ENCODE measurements around the gene AMN. TPM values are rescaled to one million over a fixed set of nuclear protein-coding genes. Genes with fewer than 3 reads are reported as not detected.

The AMN gene
- total RNA-seq, 1 experiment from 2014 or later: 70.7 TPM

- no peaks in the 10 kb centered on the region for H3K27me3 ChIP-seq (replicated peaks; ENCODE audit: control insufficient read depth, insufficient read depth, low read length)
- Mint-ChIP-seq H3K9me3 (ENCODE audit: unreplicated experiment) (no peaks in the 10 kb centered on the region), H3K4me1 (ENCODE audit: low read depth, unreplicated experiment) (no peaks in the 10 kb centered on the region), H3K27ac (ENCODE audit: unreplicated experiment) (no peak overlapping the region), H3K4me3 (ENCODE audit: unreplicated experiment) (no peak overlapping the region), H3K36me3 (ENCODE audit: insufficient read depth, unreplicated experiment) (peaks cover 45% of the 10 kb centered on the region), H3K27me3 (ENCODE audit: insufficient read depth, unreplicated experiment) (no peaks in the 10 kb centered on the region)
- H3K36me3 ChIP-seq (ENCODE audit: control insufficient read depth, insufficient read depth, low read length): peaks cover 1% of the 10 kb centered on the region; the same call in 1 of the 2 replicates
- no peaks in the 10 kb centered on the region for H3K4me1 ChIP-seq
- no peaks in the 10 kb centered on the region for H3K9me3 ChIP-seq
- intact Hi-C loops (cut with micrococcal nuclease; ENCODE audit: unreplicated experiment): no loop called here
- BruUV-seq (replicated peaks): no TSS peak
- TF ChIP-seq CTCF (IDR thresholded peaks at IDR 0.05; ENCODE audit: insufficient read depth in 1 of 2, low read depth in 1 of 2, low read length in 1 of 2, severe bottlenecking in 1 of 2, unreplicated experiment in 1 of 2): no peak
- ChIA-PET POLR2A (no interaction called here), CTCF (no interaction called here)
- DNase-seq: no peak
- no peak overlapping the region for H3K4me3 ChIP-seq (ENCODE audit: low read depth, low read length)
Measured at GRCh38 chr14:102943979-102944378, 21.5 kb downstream of the AMN start.

GRCh38 chr14:102944448-102945330 is 22.2 kb downstream of the AMN start:
- no peaks in the 10 kb centered on the region for H3K9me3 Mint-ChIP-seq (ENCODE audit: unreplicated experiment)
- Histone ChIP-seq H3K4me3 (ENCODE audit: low read depth, low read length) (no peak overlapping the region), H3K36me3 (ENCODE audit: control insufficient read depth, insufficient read depth, low read length) (peaks cover 1% of the 10 kb centered on the region; the same call in 1 of the 2 replicates), H3K4me1 (no peaks in the 10 kb centered on the region), H3K27me3 (replicated peaks; ENCODE audit: control insufficient read depth, insufficient read depth, low read length) (no peaks in the 10 kb centered on the region), H3K9me3 (no peaks in the 10 kb centered on the region)
- H3K4me3 Mint-ChIP-seq (ENCODE audit: unreplicated experiment): no peak overlapping the region
- H3K27ac Mint-ChIP-seq (ENCODE audit: unreplicated experiment): no peak overlapping the region
- ChIA-PET POLR2A (no interaction called here), CTCF (no interaction called here)
- TF ChIP-seq CTCF (IDR thresholded peaks at IDR 0.05; ENCODE audit: insufficient read depth in 1 of 2, low read depth in 1 of 2, low read length in 1 of 2, severe bottlenecking in 1 of 2, unreplicated experiment in 1 of 2): no peak
- intact Hi-C loops (cut with micrococcal nuclease; ENCODE audit: unreplicated experiment): no loop called here
- DNase-seq: no peak
- H3K4me1 Mint-ChIP-seq (ENCODE audit: low read depth, unreplicated experiment): no peaks in the 10 kb centered on the region
- H3K27me3 Mint-ChIP-seq (ENCODE audit: insufficient read depth, unreplicated experiment): no peaks in the 10 kb centered on the region
- peaks cover 44% of the 10 kb centered on the region for H3K36me3 Mint-ChIP-seq (ENCODE audit: insufficient read depth, unreplicated experiment)
- BruUV-seq (replicated peaks): no TSS peak

- Histone ChIP-seq H3K4me1 (no peaks in the 10 kb centered on the region), H3K27me3 (replicated peaks; ENCODE audit: control insufficient read depth, insufficient read depth, low read length) (no peaks in the 10 kb centered on the region), H3K4me3 (ENCODE audit: low read depth, low read length) (no peak overlapping the region), H3K9me3 (no peaks in the 10 kb centered on the region), H3K36me3 (ENCODE audit: control insufficient read depth, insufficient read depth, low read length) (peaks cover 1% of the 10 kb centered on the region; the same call in 1 of the 2 replicates)
- BruUV-seq (replicated peaks): no TSS peak
- no peak for TF ChIP-seq CTCF (IDR thresholded peaks at IDR 0.05; ENCODE audit: insufficient read depth in 1 of 2, low read depth in 1 of 2, low read length in 1 of 2, severe bottlenecking in 1 of 2, unreplicated experiment in 1 of 2)
- H3K9me3 Mint-ChIP-seq (ENCODE audit: unreplicated experiment): no peaks in the 10 kb centered on the region
- H3K4me1 Mint-ChIP-seq (ENCODE audit: low read depth, unreplicated experiment): no peaks in the 10 kb centered on the region
- no peak overlapping the region for H3K4me3 Mint-ChIP-seq (ENCODE audit: unreplicated experiment)
- H3K36me3 Mint-ChIP-seq (ENCODE audit: insufficient read depth, unreplicated experiment): peaks cover 38% of the 10 kb centered on the region
- CTCF ChIA-PET: no interaction called here
- POLR2A ChIA-PET: no interaction called here
- no peak for DNase-seq
- no peak overlapping the region for H3K27ac Mint-ChIP-seq (ENCODE audit: unreplicated experiment)
- no peaks in the 10 kb centered on the region for H3K27me3 Mint-ChIP-seq (ENCODE audit: insufficient read depth, unreplicated experiment)
- intact Hi-C loops (cut with micrococcal nuclease; ENCODE audit: unreplicated experiment): no loop called here
Measured at GRCh38 chr14:102945346-102946130, 23.1 kb downstream of the AMN start.
